GM12878 (cell line): Measurements from ENCODE around the gene NOS3. TPM values are rescaled to one million over a fixed set of nuclear protein-coding genes. Genes with fewer than 3 reads are reported as not detected.

Experiments
- BACH1 ChIP-seq: fragments of 450-650 bp; IDR thresholded peaks from 2 replicates; pipeline ENCODE4 v1.6.1; 2017; ENCODE audit warnings: mild to moderate bottlenecking, borderline replicate concordance
- BMI1 ChIP-seq: fragments of 450-650 bp; IDR thresholded peaks from 2 replicates; pipeline ENCODE4 v1.6.1; 2016; ENCODE audit warnings: mild to moderate bottlenecking, moderate library complexity, borderline replicate concordance
- CEBPB ChIP-seq, 2 experiments: fragments of 150-350 bp in 1 of 2; IDR thresholded peaks; 2 replicates each; pipeline ENCODE4 v1.6.1; 2012 to 2014; ENCODE audit warnings: low read depth in 2 of 2, low read length in 2 of 2, borderline replicate concordance in 1 of 2, inconsistent platforms in 1 of 2
- DPF2 ChIP-seq: fragments of 450-650 bp; IDR thresholded peaks from 2 replicates; pipeline ENCODE4 v1.6.1; 2017; ENCODE audit warnings: mild to moderate bottlenecking
- EZH2 ChIP-seq: IDR thresholded peaks from 2 replicates; pipeline ENCODE4 v1.6.1; 2012; ENCODE audit warnings: low read depth, mild to moderate bottlenecking, control low read depth, inconsistent platforms, low read length, borderline replicate concordance; ENCODE audit not compliant: control insufficient read depth
- HSF1 ChIP-seq: fragments of 150-350 bp; IDR thresholded peaks from 2 replicates; pipeline ENCODE4 v1.6.1; 2014; ENCODE audit warnings: mild to moderate bottlenecking, low read depth, low read length
- IKZF2 ChIP-seq, 2 experiments: fragments of 450-650 bp; IDR thresholded peaks; 2 replicates each; pipeline ENCODE4 v1.6.1; 2017; ENCODE audit warnings: mild to moderate bottlenecking in 2 of 2, moderate library complexity in 2 of 2
- KAT2A ChIP-seq: conservative IDR thresholded peaks from 2 replicates; pipeline ENCODE4 v1.6.1; 2011; ENCODE audit warnings: low read depth, low read length; ENCODE audit not compliant: control insufficient read depth
- NFIC ChIP-seq: IDR thresholded peaks from 2 replicates; pipeline ENCODE4 v1.6.1; 2012; ENCODE audit warnings: low read depth, mild to moderate bottlenecking, inconsistent platforms, low read length, moderate library complexity
- NR2F1 ChIP-seq: fragments of 450-650 bp; conservative IDR thresholded peaks from 2 replicates; pipeline ENCODE4 v1.6.1; 2017; ENCODE audit warnings: mild to moderate bottlenecking
- RBBP5 ChIP-seq: fragments of 200-600 bp; sonication (generic); conservative IDR thresholded peaks from 2 replicates; pipeline ENCODE4 v1.6.1; 2016
- RUNX3 ChIP-seq: IDR thresholded peaks from 2 replicates; pipeline ENCODE4 v1.6.1; 2012; ENCODE audit warnings: low read length, inconsistent platforms
- SIN3A ChIP-seq: IDR thresholded peaks from 2 replicates; pipeline ENCODE4 v1.6.1; 2012; ENCODE audit warnings: low read depth, low read length, improper control_type of control experiment
- SMAD1 ChIP-seq: fragments of 450-650 bp; IDR thresholded peaks from 2 replicates; pipeline ENCODE4 v1.6.1; 2018; ENCODE audit warnings: mild to moderate bottlenecking, low read depth; ENCODE audit not compliant: partially characterized antibody
- SPI1 ChIP-seq: IDR thresholded peaks from 2 replicates; pipeline ENCODE4 v1.6.1; 2011; ENCODE audit warnings: low read depth, mild to moderate bottlenecking, low read length, moderate library complexity, borderline replicate concordance; ENCODE audit not compliant: insufficient read depth
- SRF ChIP-seq, 2 experiments: IDR thresholded peaks; 2 replicates each; pipeline ENCODE4 v1.6.1; 2011; ENCODE audit warnings: low read depth in 2 of 2, low read length in 2 of 2, mild to moderate bottlenecking in 1 of 2, moderate library complexity in 1 of 2
- SUZ12 ChIP-seq: fragments of 200-600 bp; sonication (generic); IDR thresholded peaks from one replicate; pipeline ENCODE4 v1.6.1; 2018; ENCODE audit warnings: antibody characterized with exemption, mild to moderate bottlenecking; ENCODE audit not compliant: unreplicated experiment
- TCF12 ChIP-seq: IDR thresholded peaks from 2 replicates; pipeline ENCODE4 v1.6.1; 2011; ENCODE audit warnings: low read depth, mild to moderate bottlenecking, low read length
- TCF7 ChIP-seq: IDR thresholded peaks from 2 replicates; pipeline ENCODE4 v1.6.1; 2014; ENCODE audit warnings: antibody characterized with exemption, borderline replicate concordance
- ZBED1 ChIP-seq: IDR thresholded peaks from 2 replicates; pipeline ENCODE4 v1.6.1; 2016; ENCODE audit warnings: borderline replicate concordance
- ZBTB40 ChIP-seq: fragments of 450-650 bp; IDR thresholded peaks from 2 replicates; pipeline ENCODE4 v1.6.1; 2016; ENCODE audit warnings: mild to moderate bottlenecking, moderate library complexity, borderline replicate concordance
- ZNF24 ChIP-seq: fragments of 450-650 bp; IDR thresholded peaks from 2 replicates; pipeline ENCODE4 v1.6.1; 2017; ENCODE audit warnings: antibody characterized with exemption, mild to moderate bottlenecking
- polyA plus RNA-seq, 11 experiments: library from polyadenylated mRNA; depleted of rRNA in 4 of 11; unstranded in 6 of 11; stranded (reverse) in 5 of 11; fragments of >200 nt; fragmentation: Nextera tagmentation in 4 of 11; fragmentation: Illumina TruSeq in 1 of 11; extraction: Ambion mirVana in 4 of 11; extraction: Trizol in 1 of 11; gene quantifications; 1 replicate in 1 of 11; 2 replicates in 10 of 11; pipeline versions ENCODE4 v1.2.1 to v1.2.3, GENCODE V29; 2011 to 2016; ENCODE audit warnings: inconsistent platforms in 2 of 11, missing spikeins in 2 of 11, low read depth in 1 of 11
- total RNA-seq, 4 experiments: library from RNA; depleted of rRNA in 3 of 4; stranded (reverse); fragments of >200 nt in 3 of 4; fragmentation: Illumina TruSeq in 1 of 4; extraction: Trizol in 1 of 4; gene quantifications; 2 replicates each; pipeline versions ENCODE4 v1.2.1 to v1.2.3, GENCODE V29; 2013 to 2021
- TF ChIP-seq, protein P1 (sequence below): fragments of 450-650 bp; IDR thresholded peaks from 2 replicates; pipeline ENCODE4 v1.6.1; 2018; ENCODE audit warnings: mild to moderate bottlenecking, low read depth, moderate library complexity; ENCODE audit not compliant: partially characterized antibody

The NOS3 gene
- total and polyA plus RNA-seq, 10 of the 15 experiments (the other 5 are each of a cell fraction or from before 2014, with no cell fraction given): 0.06 to 0.92 (median 0.30) TPM; not detected in 3

- peak; percentile 90 for TF ChIP-seq ZBTB40
- TF ChIP-seq RUNX3: peak; percentile 55; the same call in 1 of the 2 replicates
- TF ChIP-seq EZH2: no peak
- TF ChIP-seq SUZ12: no peak
- TF ChIP-seq TCF12: no peak
- TF ChIP-seq DPF2: peak; percentile 57
- no peak for TF ChIP-seq KAT2A
- no peak for TF ChIP-seq RBBP5
- TF ChIP-seq SPI1: no peak
- no peak; the same call in 1 of the 2 replicates for TF ChIP-seq TCF7
- TF ChIP-seq NFIC: no peak
- peak; percentile 75 for TF ChIP-seq NR2F1
- TF ChIP-seq SMAD1: no peak
- TF ChIP-seq SIN3A: no peak; the same call in 1 of the 2 replicates
- TF ChIP-seq CEBPB (IDR thresholded peaks at IDR 0.05; ENCODE audit: borderline replicate concordance in 1 of 2, low read depth in 2 of 2, low read length in 2 of 2): no peak
- peak; percentile 78 to 79; a peak in 3 of 4 replicates for TF ChIP-seq IKZF2 (IDR thresholded peaks at IDR 0.05)
- TF ChIP-seq ZNF24: no peak
- TF ChIP-seq SRF (IDR thresholded peaks at IDR 0.05; ENCODE audit: low read depth in 2 of 2, low read length in 2 of 2): no peak; a peak in 1 of 4 replicates
- no peak for TF ChIP-seq HSF1
- TF ChIP-seq BMI1: no peak
- TF ChIP-seq, protein P1, sequence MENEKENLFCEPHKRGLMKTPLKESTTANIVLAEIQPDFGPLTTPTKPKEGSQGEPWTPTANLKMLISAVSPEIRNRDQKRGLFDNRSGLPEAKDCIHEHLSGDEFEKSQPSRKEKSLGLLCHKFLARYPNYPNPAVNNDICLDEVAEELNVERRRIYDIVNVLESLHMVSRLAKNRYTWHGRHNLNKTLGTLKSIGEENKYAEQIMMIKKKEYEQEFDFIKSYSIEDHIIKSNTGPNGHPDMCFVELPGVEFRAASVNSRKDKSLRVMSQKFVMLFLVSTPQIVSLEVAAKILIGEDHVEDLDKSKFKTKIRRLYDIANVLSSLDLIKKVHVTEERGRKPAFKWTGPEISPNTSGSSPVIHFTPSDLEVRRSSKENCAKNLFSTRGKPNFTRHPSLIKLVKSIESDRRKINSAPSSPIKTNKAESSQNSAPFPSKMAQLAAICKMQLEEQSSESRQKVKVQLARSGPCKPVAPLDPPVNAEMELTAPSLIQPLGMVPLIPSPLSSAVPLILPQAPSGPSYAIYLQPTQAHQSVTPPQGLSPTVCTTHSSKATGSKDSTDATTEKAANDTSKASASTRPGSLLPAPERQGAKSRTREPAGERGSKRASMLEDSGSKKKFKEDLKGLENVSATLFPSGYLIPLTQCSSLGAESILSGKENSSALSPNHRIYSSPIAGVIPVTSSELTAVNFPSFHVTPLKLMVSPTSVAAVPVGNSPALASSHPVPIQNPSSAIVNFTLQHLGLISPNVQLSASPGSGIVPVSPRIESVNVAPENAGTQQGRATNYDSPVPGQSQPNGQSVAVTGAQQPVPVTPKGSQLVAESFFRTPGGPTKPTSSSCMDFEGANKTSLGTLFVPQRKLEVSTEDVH: no peak
- peak; percentile 61; the same call in 1 of the 2 replicates for TF ChIP-seq BACH1
- TF ChIP-seq ZBED1: no peak
Measured at GRCh38 chr7:151057989-151058780, 67.4 kb downstream of the NOS3 start (continued).
